Putamen (tissue), 1 donor: Measurements from ENCODE around the gene IFITM1.

Experiments
- DNase-seq: peaks from one replicate; pipeline ENCODE4 v3.0.0-alpha.2; 2016; ENCODE audit warnings: low spot score

IFITM1 gene

DNA sequence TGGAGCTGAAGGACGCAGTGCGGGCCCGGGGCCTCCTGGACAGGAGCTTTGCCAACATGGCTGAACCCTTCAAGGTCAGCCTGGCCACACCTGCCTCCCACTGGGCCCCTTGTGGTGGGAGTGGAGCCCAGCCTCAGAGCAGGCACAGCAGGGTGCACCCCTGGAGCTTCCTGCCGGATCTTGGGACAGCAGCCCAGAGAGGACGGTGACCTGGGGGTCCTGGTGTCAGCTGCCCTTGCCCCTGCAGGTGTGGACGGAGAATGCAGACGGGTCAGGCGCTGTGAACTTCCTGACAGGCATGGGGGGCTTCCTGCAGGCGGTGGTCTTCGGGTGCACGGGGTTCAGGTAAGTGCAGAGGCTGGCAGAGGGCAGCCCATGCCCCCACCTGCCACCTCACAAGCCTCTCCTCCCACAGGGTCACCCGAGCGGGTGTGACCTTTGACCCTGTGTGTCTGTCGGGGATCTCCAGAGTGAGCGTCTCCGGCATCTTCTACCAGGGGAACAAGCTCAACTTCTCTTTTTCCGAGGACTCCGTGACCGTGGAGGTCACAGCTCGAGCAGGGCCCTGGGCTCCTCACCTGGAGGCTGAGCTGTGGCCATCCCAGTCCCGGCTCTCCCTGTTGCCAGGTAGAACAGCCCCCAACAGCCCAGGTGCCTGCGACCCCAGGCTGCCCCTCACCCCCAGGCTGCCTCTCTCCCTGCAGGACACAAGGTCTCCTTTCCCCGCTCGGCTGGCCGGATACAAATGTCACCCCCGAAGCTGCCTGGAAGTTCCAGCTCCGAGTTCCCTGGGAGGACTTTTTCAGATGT, 19.8 kb upstream of the IFITM1 start:
- DNase-seq: no peak

- DNase-seq: no peak
These were observed 19.1 kb upstream of the IFITM1 start for GRCh38 chr11:294780-295179.

GRCh38 chr11:295351-296170, 18.3 kb upstream of the IFITM1 start:
- DNase-seq: no peak

DNA sequence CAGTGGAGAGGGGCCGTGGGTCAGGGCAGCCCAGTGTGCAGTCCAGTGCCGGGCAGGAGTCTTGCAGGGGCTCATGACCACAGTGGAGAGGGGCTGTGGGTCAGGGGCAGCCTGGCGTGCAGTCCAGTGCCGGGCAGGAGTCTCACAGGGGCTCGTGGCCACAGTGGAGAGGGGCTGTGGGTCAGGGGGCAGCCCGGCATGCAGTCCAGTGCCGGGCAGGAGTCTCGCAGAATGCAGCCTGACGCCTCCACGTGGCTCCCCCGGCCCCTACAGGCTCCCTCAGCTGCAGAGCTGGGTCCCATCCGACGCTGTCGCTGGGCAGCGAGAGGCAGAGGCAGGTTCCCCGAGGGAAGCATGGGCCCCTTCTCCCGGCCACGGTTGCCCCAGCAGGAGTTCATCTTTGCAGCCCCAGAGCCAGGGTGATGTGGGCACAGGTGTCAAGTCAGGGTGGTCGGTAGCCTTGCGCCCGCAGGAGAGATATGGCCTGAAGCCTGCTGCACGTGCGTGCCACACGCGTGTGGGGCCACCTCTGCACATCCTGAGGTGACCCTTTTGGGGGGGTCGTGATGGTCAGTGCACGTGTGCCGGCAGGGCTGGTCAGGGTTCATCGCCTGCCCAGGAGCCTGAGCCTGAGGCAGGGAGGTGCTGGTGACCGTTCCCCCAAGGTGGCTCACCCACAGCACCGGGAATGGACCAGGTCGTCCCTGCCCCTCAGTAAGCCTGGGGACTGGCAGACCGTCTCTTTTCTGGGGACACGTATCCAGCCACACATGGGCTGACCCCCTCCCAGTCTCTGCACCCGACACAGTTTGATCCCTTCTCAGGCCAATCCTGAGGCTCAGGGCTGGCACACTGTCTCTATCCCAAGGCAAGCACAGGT, 17.4 kb upstream of the IFITM1 start:
- DNase-seq: no peak

GRCh38 chr11:297051-297585, 16.7 kb upstream of the IFITM1 start:
- DNase-seq: no peak

- DNase-seq: no peak
These were observed 16.0 kb upstream of the IFITM1 start for GRCh38 chr11:297586-298405.

- DNase-seq: no peak
These were observed 15.3 kb upstream of the IFITM1 start for GRCh38 chr11:298406-299065.

GRCh38 chr11:299081-299891, 14.6 kb upstream of the IFITM1 start, which contains the start of gene IFITM5:
IFITM5 (minus strand) TSS chr11:299526; CDS start chr11:299490, 36 bp downstream.
- no peak for DNase-seq

DNA sequence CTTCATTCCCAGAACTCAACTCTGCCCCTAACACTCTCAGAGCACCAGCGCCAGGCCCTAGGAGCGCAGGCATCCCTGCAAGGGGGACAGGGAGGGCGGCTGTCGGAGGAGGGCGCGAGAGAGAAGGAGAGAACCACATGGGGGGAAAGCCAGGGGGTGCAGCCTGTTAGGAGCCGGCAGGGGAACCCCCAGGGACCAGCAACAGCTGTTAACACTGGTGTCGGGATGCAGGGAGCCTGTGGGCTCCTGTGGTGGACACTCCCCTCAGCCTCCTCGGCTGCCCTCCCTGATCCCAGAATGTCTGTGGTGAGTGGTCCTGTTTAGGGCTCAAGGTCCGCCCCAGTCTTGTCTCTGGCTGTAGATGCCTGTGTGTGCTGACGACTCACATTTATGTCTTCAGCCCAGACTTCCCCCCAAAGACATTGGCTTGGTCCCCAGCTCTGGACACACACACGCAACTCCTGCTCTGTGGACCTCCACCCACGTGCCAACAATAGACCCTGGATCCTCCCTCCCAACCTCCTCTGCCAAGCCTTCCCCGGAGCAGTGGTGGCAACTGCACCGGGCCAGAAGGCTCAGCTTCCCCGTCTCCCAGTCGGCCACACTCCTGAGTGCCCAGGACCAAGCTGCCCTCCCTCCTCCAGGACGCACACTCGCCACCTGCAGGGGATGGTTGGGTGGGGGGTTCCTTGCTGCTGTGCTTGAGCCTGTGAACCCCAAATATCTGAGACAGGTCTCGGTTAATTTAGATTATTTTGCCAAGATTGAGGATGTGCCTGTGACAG, 13.7 kb upstream of the IFITM1 start:
- no peak for DNase-seq

GRCh38 chr11:303363-303762, 10.5 kb upstream of the IFITM1 start:
- DNase-seq: no peak

DNA sequence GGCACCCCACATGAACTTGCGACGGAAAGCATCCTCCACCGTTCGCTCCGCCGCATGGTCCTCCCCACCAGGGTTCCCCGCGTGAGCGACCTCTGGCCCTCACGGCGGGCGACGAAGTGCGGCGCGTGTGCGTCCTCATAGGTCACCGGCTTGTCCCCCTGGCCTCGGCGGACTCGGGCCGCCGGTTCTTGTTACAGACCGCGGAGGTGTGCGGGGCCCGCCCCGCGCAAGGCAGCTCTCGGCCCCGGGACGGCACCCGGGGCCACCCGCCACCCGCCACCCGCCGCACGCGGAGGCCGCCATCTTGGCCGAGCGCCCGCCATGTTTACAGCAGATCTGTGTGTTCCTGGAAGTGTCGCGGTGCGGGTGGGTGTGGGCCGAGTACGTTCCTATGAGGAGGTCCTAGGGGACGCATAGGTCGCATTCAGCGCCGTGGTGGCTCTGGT, 9.8 kb upstream of the IFITM1 start:
- no peak for DNase-seq

DNA sequence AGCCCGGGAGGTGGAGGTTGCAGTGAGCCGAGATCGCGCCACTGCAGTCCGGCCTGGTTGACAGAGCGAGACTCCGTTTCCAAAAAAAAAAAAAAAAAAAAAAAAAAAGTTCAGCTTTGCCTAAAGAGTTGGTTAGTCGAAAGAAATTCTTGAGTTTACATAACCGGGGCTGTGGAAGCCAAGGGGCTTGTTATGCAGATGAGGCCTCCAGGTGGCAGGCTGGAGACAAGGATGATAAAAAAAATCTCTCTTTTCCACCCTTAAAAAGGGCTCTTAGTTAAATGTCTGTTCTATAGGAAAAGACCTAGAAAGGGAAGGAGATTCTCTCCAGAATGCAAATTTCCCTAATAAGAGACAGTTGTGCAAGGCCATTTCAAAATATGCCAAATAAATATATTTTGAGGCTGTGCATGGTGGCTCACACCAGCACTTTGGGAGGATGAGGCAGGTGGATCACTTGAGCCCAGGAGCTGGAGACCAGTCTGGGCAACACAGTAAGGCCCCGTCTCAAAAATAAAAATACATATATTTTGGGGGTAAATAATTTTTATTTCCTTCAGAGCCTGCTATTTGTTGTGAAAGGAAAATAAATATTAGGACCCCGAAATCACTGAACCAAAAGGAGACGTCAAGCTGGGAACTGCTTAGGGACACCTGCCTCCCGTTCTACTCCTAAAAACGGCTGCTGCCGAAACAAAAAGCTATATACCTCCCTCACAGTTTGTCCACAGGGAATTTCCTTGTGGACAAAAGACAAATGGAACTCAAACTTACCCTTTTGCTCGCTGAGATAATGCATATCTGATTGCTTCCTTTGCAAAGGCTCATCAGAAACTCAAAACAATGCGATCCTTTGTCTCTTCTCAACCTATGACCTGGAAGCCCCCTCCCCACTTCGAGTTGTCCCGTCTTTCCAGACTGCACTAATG, 8.7 kb upstream of the IFITM1 start:
- peak; percentile 55 for DNase-seq

DNA sequence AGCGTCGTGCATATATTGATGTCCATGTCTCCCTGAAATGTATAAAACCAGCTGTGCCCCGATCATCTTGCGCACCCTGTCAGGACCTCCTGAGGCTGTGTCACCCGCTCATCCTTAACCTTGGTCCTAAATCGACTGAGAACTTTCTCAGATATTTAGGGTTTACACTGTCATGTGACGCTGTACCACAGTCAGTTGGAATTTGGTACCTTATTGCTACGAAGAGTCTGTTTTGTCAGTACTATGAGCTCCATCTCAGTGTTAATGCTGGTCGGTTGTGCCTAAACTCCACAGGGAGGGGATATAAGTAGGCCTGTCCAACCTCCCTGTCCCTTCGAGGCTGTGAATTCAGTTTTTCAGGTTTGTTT, 8.0 kb upstream of the IFITM1 start:
- DNase-seq: no peak

GRCh38 chr11:306645-307371, 7.0 kb upstream of the IFITM1 start:
- DNase-seq: no peak

GRCh38 chr11:307766-308708, 5.8 kb upstream of the IFITM1 start, which contains the start of gene IFITM2:
IFITM2 (plus strand) TSS chr11:307816; CDS start chr11:308193, 377 bp downstream.
- peak; percentile 27 for DNase-seq
